AG04450 (cell line): Measurements from ENCODE around the gene HCST. TPM values are rescaled to one million over a fixed set of nuclear protein-coding genes. Genes with fewer than 3 reads are reported as not detected.

Experiments
- CTCF ChIA-PET: fragments of 300-600, 350-600 bp; formaldehyde crosslinking; extraction: SDS; loops from one replicate; lab custom pipeline; 2022; ENCODE audit warnings: antibody characterized with exemption, inconsistent platforms; lab: Charles Lee
- POLR2A ChIA-PET: fragments of 350-600 bp; formaldehyde crosslinking; extraction: SDS; loops from one replicate; lab custom pipeline; 2021; ENCODE audit warnings: antibody characterized with exemption, inconsistent platforms; lab: Yijun Ruan, JAX
- DNase-seq: peaks from one replicate; pipeline ENCODE4 v3.0.0-alpha.2; 2011; ENCODE audit warnings: low read depth, low spot score
- H3K27ac ChIP-seq: one replicate; pipeline ENCODE4 v1.5.1; 2012; ENCODE audit warnings: low read depth, low read length, control low read depth
- H3K27me3 ChIP-seq: one replicate; pipeline ENCODE4 v1.6.0; 2012; ENCODE audit warnings: low read length; ENCODE audit not compliant: control insufficient read depth, insufficient read depth
- H3K4me3 ChIP-seq: 2 replicates; pipeline ENCODE4 v1.5.1; 2011; ENCODE audit warnings: mild to moderate bottlenecking, low read depth, low read length, control low read depth
- H3K9me3 ChIP-seq: 2 replicates; pipeline ENCODE4 v1.5.1; 2012; ENCODE audit warnings: low read length; ENCODE audit not compliant: control insufficient read depth, insufficient read depth
- polyA minus RNA-seq: library from RNA; depleted of rRNA, polyadenylated mRNA; stranded (reverse); fragments of >200 nt; gene quantifications from 2 replicates; pipeline ENCODE4 v1.2.3, GENCODE V29; 2011; rRNA and poly(A)+ RNA removed
- polyA plus RNA-seq: library from polyadenylated mRNA; depleted of rRNA; stranded (reverse); fragments of >200 nt; gene quantifications from 2 replicates; pipeline ENCODE4 v1.2.3, GENCODE V29; 2011; rRNA removed
- TF ChIP-seq, protein P1 (sequence below): IDR thresholded peaks from 2 replicates; pipeline ENCODE4 v1.5.1; 2011; ENCODE audit warnings: low read depth, low read length, control low read depth, inconsistent platforms

HCST gene, protein sequence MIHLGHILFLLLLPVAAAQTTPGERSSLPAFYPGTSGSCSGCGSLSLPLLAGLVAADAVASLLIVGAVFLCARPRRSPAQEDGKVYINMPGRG
- polyA plus RNA-seq (0.31 and 0.42 TPM in 2 replicates), polyA minus RNA-seq (0.69 and 0.78 TPM in 2 replicates)

DNA sequence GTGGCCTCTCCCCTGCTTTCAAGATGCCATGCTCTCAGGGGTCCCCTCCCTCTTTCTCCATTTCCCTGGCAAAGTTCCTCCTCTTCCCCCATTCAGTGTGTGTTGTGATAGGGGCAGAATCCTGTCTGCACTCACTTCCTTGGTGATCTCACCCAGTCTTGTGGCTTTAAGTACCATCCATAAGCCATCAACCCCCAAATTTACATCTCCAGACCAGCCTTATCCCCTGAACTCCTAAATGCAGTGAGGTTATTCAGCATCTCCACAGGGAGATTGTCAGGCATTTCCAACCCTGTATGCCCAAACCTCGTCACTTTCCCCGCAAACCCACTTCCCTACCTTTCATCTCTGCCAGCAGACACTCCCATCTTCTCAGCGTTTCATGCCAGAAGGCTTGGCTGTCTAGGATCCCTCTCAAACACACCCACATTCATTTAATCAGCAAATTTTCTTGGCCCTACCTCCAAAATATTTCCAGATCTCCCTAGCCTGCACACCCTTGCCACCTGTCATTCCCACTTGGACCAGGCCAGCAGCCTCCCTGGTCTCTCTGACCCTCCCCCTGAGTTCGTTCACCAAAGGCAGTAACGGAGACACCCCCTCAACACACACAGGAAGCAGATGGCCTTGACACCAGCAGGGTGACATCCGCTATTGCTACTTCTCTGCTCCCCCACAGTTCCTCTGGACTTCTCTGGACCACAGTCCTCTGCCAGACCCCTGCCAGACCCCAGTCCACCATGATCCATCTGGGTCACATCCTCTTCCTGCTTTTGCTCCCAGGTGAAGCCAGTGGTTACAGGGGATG is at the start of gene HCST:
HCST (plus strand) TSS at position 676 of the 808 bp plus-strand sequence; CDS start at position 741, 65 bp downstream.
- H3K9me3 ChIP-seq, result no peaks in the 10 kb centered on the region; the same call in 1 of the 2 replicates
- peak within 1 kb of the TSS; percentile 68 for H3K27ac ChIP-seq
- peak within 1 kb of the TSS; percentile 37 for H3K4me3 ChIP-seq
- CTCF ChIA-PET, result no interaction called here
- POLR2A ChIA-PET, result interaction anchor here (1.3 kb wide), 1 partner anchor 29 kb away, joined by 4 read pairs; no protein-coding TSS in a partner anchor
- H3K27me3 ChIP-seq, result no peaks in the 10 kb centered on the region
- DNase-seq, result no peak
- TF ChIP-seq, protein P1, sequence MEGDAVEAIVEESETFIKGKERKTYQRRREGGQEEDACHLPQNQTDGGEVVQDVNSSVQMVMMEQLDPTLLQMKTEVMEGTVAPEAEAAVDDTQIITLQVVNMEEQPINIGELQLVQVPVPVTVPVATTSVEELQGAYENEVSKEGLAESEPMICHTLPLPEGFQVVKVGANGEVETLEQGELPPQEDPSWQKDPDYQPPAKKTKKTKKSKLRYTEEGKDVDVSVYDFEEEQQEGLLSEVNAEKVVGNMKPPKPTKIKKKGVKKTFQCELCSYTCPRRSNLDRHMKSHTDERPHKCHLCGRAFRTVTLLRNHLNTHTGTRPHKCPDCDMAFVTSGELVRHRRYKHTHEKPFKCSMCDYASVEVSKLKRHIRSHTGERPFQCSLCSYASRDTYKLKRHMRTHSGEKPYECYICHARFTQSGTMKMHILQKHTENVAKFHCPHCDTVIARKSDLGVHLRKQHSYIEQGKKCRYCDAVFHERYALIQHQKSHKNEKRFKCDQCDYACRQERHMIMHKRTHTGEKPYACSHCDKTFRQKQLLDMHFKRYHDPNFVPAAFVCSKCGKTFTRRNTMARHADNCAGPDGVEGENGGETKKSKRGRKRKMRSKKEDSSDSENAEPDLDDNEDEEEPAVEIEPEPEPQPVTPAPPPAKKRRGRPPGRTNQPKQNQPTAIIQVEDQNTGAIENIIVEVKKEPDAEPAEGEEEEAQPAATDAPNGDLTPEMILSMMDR, result no peak

DNA sequence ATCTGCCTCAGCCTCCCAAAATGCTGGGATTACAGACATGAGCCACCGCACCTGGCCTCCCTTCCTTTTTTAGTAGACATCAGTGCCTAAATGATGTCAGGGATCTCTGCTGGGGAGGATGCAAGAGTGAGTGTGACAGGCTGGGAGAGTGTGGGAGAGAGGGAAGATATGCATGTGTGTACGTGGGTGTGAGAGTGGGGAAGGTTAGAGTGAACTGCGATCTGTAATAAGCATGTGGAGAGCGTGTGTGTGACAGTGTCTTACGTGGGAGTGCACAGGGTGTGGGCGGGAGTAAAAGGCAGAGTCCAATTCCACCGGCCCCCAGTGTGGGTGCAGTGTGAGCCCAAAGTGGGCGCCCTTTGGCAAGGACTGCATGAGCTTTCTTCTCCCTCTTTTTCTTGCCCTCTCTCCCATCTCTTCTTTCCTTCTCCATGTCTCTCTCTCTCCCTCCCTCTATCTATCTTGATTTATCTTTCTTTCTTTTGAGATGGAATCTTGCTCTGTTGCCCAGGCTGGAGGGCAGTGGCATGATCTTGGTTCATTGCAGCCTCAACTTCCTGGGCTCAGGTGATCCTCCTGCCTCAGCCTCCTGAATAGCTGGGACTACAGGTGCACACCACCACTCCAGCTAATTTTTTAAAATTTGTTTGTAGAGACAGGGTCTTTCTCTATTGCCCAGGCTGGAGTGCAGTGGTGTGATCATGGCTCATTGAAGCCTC is 49.1 kb upstream of the HCST start:
- peaks cover 68% of the 10 kb centered on the region for H3K27me3 ChIP-seq
- POLR2A ChIA-PET, result no interaction called here
- no peaks in the 10 kb centered on the region; the same call in 1 of the 2 replicates for H3K9me3 ChIP-seq
- CTCF ChIA-PET, result no interaction called here
- no peak overlapping the region for H3K4me3 ChIP-seq
- no peak for DNase-seq
- no peak overlapping the region for H3K27ac ChIP-seq
- TF ChIP-seq, protein P1, result no peak

DNA sequence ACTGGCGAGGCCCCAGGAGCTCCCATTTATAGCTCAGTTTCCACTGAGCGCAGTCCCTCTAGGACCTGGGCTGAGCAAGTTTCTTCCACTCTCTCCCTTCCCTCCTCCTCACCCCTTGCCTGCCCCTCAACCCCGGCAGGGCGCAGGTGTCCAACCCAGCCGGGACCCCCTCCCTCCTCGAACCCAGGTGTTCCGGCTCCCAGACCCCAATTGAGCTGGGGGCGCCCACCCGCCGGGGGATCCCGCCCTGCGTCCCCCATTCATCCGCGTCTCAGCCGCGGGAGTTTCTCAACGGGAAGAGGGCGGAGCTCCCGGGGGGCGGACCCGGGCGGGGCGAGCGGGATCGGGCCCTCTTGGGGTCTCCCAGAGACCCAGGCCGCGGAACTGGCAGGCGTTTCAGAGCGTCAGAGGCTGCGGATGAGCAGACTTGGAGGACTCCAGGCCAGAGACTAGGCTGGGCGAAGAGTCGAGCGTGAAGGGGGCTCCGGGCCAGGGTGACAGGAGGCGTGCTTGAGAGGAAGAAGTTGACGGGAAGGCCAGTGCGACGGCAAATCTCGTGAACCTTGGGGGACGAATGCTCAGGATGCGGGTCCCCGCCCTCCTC is 45.7 kb upstream of the HCST start, which contains the start of gene KIRREL2:
KIRREL2 (plus strand) TSS at position 366 of the 604 bp plus-strand sequence; CDS start at position 575, 209 bp downstream.
- CTCF ChIA-PET, result no interaction called here
- Histone ChIP-seq H3K27ac (no peak within 1 kb of the TSS), H3K27me3 (peaks cover 75% of the 10 kb centered on the region), H3K9me3 (no peaks in the 10 kb centered on the region; the same call in 1 of the 2 replicates), H3K4me3 (peak within 1 kb of the TSS; percentile 48)
- no peak for DNase-seq
- POLR2A ChIA-PET, result no interaction called here
- TF ChIP-seq, protein P1, result no peak

DNA sequence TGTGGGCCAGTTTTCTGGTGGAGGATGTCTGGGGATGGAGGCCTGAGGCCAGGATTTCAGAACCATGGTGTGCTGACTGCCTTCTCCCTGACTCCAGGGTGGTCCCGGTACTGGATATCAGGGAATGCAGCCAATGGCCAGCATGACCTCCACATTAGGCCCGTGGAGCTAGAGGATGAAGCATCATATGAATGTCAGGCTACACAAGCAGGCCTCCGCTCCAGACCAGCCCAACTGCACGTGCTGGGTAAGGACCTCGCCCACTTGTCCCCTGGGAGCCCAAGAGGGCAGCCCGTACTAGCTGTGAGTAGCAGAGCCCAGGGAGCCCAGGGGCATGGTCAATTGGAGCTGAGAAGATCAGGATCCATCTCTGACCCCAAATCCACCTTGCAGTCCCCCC is 44.0 kb upstream of the HCST start:
- TF ChIP-seq, protein P1, result no peak
- Histone ChIP-seq H3K4me3 (no peak overlapping the region), H3K27me3 (peaks cover 79% of the 10 kb centered on the region), H3K9me3 (no peaks in the 10 kb centered on the region; the same call in 1 of the 2 replicates), H3K27ac (no peak overlapping the region)
- DNase-seq, result no peak
- POLR2A ChIA-PET, result no interaction called here
- CTCF ChIA-PET, result no interaction called here
